Esophagus muscularis mucosa (tissue), 4 donors: ENCODE results near the gene ECM2. TPM values are rescaled to one million over a fixed set of nuclear protein-coding genes. Genes with fewer than 3 reads are reported as not detected.
A peak's percentile ranks its signal among the peaks of the same experiment; 100 is the strongest.

Experiments used
- DNase-seq: peaks from one replicate; pipeline ENCODE4 v3.0.0-alpha.2; 2017; ENCODE audit errors: extremely low spot score
- H3K27ac ChIP-seq, 4 donors: fragments of 200-600 bp; sonication (generic); replicated peaks in 1 of 4; 1 replicate in 3 of 4; 2 replicates in 1 of 4; pipeline ENCODE4 v1.5.1; 2016 to 2019; ENCODE audit warnings: mild to moderate bottlenecking in 1 of 4
- H3K27me3 ChIP-seq, 4 donors: fragments of 200-600 bp; sonication (generic); one replicate each; pipeline versions ENCODE4 v1.5.1 to v1.6.0; 2016 to 2019
- H3K36me3 ChIP-seq, 4 donors: fragments of 200-600 bp; sonication (generic); one replicate each; pipeline ENCODE4 v1.5.1; 2016 to 2019
- H3K4me1 ChIP-seq, 4 donors: fragments of 200-600 bp; sonication (generic); one replicate each; pipeline ENCODE4 v1.5.1; 2016 to 2019
- H3K4me3 ChIP-seq, 4 donors: fragments of 200-600 bp; sonication (generic); 1 replicate in 2 of 4; 2 replicates in 2 of 4; pipeline ENCODE4 v1.5.1; 2016 to 2019; ENCODE audit warnings: mild to moderate bottlenecking in 4 of 4, moderate library complexity in 1 of 4
- H3K9me3 ChIP-seq, 4 donors: fragments of 200-600 bp; sonication (generic); 1 replicate in 3 of 4; 2 replicates in 1 of 4; pipeline ENCODE4 v1.5.1; 2016 to 2019
- CTCF ChIP-seq, 3 experiments: fragments of 200-600 bp in 2 of 3; fragments of 450-650 bp in 1 of 3; sonication (generic) in 2 of 3; IDR thresholded peaks; one replicate each; pipeline ENCODE4 v1.5.1; 2017 to 2019; ENCODE audit warnings: antibody characterized with exemption in 3 of 3, mild to moderate bottlenecking in 2 of 3, moderate library complexity in 1 of 3
- EP300 ChIP-seq: sonication (generic); formaldehyde crosslinking; IDR thresholded peaks from one replicate; pipeline ENCODE4 v1.6.1; 2017; ENCODE audit warnings: antibody characterized with exemption
- POLR2A ChIP-seq: fragments of 450-650 bp; IDR thresholded peaks from one replicate; pipeline ENCODE4 v1.6.1; 2017; ENCODE audit warnings: antibody characterized with exemption, moderate library complexity, mild to moderate bottlenecking, low read depth
- POLR2AphosphoS5 ChIP-seq, 2 donors: sonication (generic); formaldehyde crosslinking; IDR thresholded peaks; one replicate each; pipeline ENCODE4 v1.6.1; 2017; ENCODE audit warnings: antibody characterized with exemption in 2 of 2
- WGBS: methylation state at CpG from one replicate; pipeline ENCODE4 v1.1.5; 2018; 5-methylcytosine and 5-hydroxymethylcytosine counted together
- intact Hi-C: fragments of 100-400 bp; cut with DNase I; formaldehyde crosslinking; loops from one replicate; pipeline ENCODE4 v1.15.1; 2023
- total RNA-seq, 4 donors: library from RNA; depleted of rRNA; stranded (reverse); fragments of >200 nt; gene quantifications; one replicate each; pipeline versions ENCODE4 v1.1.0 to v1.2.1, GENCODE V29; 2016

ECM2 gene
- total RNA-seq, 4 donors from 2014 or later, result 8.1 to 11.7 (median 9.8) TPM

GRCh38 chr9:92483627-92484545 is 51.9 kb downstream of the ECM2 start:
- intact Hi-C loops, result no loop called here
- WGBS, result 54% methylated on average over 5 of the region's 5 CpGs
- peaks cover 14 to 83% (median 68%) of the 10 kb centered on the region in 4 donors for H3K4me1 ChIP-seq

GRCh38 chr9:92482805-92483204 is 53.0 kb downstream of the ECM2 start:
- Histone ChIP-seq H3K4me1 (peaks cover 13 to 76% (median 62%) of the 10 kb centered on the region in 4 donors), H3K36me3 (no peaks in the 10 kb centered on the region), H3K27ac (peak overlapping the region in 3 of 4 donors; percentile 69 to 74 (median 73)), H3K4me3 (no peak overlapping the region), H3K9me3 (no peaks in the 10 kb centered on the region), H3K27me3 (no peaks in the 10 kb centered on the region)
- intact Hi-C loops, result no loop called here
- no peak for DNase-seq
- TF ChIP-seq POLR2A, result no peak
- TF ChIP-seq POLR2AphosphoS5 (IDR thresholded peaks at IDR 0.05), result no peak

More at GRCh38 chr9:92483627-92484545, 51.9 kb downstream of the ECM2 start:
- Histone ChIP-seq H3K9me3 (no peaks in the 10 kb centered on the region), H3K4me3 (no peak overlapping the region), H3K27me3 (no peaks in the 10 kb centered on the region), H3K27ac (peak overlapping the region; percentile 48 to 74 (median 50)), H3K36me3 (no peaks in the 10 kb centered on the region)
- TF ChIP-seq CTCF (IDR thresholded peaks at IDR 0.05) (no peak), POLR2A (no peak), EP300 (no peak), POLR2AphosphoS5 (IDR thresholded peaks at IDR 0.05) (no peak)
- DNase-seq, result no peak

- Histone ChIP-seq H3K27me3 (no peaks in the 10 kb centered on the region), H3K36me3 (no peaks in the 10 kb centered on the region), H3K4me1 (peaks cover 13 to 75% (median 61%) of the 10 kb centered on the region in 4 donors), H3K9me3 (no peaks in the 10 kb centered on the region), H3K4me3 (peak within 1 kb of the TSS; percentile 12 to 31 (median 26)), H3K27ac (peak within 1 kb of the TSS; percentile 50 to 74 (median 71))
- intact Hi-C loops, result no loop called here
- 17% methylated on average over 3 of the region's 3 CpGs for WGBS
- no peak for TF ChIP-seq EP300
- DNase-seq, result no peak
These were observed 53.5 kb downstream of the ECM2 start, which contains the start of gene ASPN for GRCh38 chr9:92482329-92482728. Gene ASPN (minus strand): TSS chr9:92482506.

GRCh38 chr9:92480986-92481633 is 54.7 kb downstream of the ECM2 start:
- peak overlapping the region; percentile 49 to 74 (median 71) for H3K27ac ChIP-seq
- 40% methylated on average over 2 of the region's 2 CpGs for whole genome bisulfite sequencing

GRCh38 chr9:92480291-92480771 is 55.5 kb downstream of the ECM2 start:
- 39% methylated on average over 2 of the region's 2 CpGs for WGBS

More at GRCh38 chr9:92480986-92481633, 54.7 kb downstream of the ECM2 start:
- H3K4me3 ChIP-seq, result peak overlapping the region; percentile 12 to 31 (median 24)
- no peaks in the 10 kb centered on the region for H3K9me3 ChIP-seq
- DNase-seq, result no peak
- no peaks in the 10 kb centered on the region for H3K27me3 ChIP-seq
- TF ChIP-seq POLR2AphosphoS5 (IDR thresholded peaks at IDR 0.05) (no peak), POLR2A (no peak), EP300 (no peak), CTCF (IDR thresholded peaks at IDR 0.05) (no peak)
- intact Hi-C loops, result no loop called here
- H3K4me1 ChIP-seq, result peaks cover 13 to 74% (median 62%) of the 10 kb centered on the region in 4 donors
- H3K36me3 ChIP-seq, result no peaks in the 10 kb centered on the region

More at GRCh38 chr9:92480291-92480771, 55.5 kb downstream of the ECM2 start:
- TF ChIP-seq POLR2AphosphoS5 (IDR thresholded peaks at IDR 0.05) (peak in 1 of 2 donors; percentile 8), CTCF (IDR thresholded peaks at IDR 0.05) (no peak)
- DNase-seq, result no peak
- Histone ChIP-seq H3K4me3 (peak overlapping the region; percentile 12 to 31 (median 24)), H3K9me3 (no peaks in the 10 kb centered on the region), H3K27ac (peak overlapping the region; percentile 49 to 74 (median 71)), H3K36me3 (no peaks in the 10 kb centered on the region), H3K27me3 (no peaks in the 10 kb centered on the region), H3K4me1 (peaks cover 13 to 74% (median 62%) of the 10 kb centered on the region in 4 donors)
- intact Hi-C loops, result no loop called here
